GM19328 (cell line): Measurements from ENCODE around the gene FGF21.

Experiments used
- ATAC-seq: cut with Tn5 transposase; IDR thresholded peaks from one replicate; pipeline ENCODE4 v1.9.1; 2021; ENCODE audit warnings: mild to moderate bottlenecking, moderate library complexity; ENCODE audit not compliant: unreplicated experiment

Gene FGF21

GRCh38 chr19:48728911-48729664 is 26.2 kb upstream of the FGF21 start:
- ATAC-seq: no peak

- no peak for ATAC-seq
Measured at GRCh38 chr19:48731452-48731851, 23.9 kb upstream of the FGF21 start.

- ATAC-seq: no peak
Measured at GRCh38 chr19:48734625-48735024, 20.7 kb upstream of the FGF21 start.

- ATAC-seq: no peak
Measured at GRCh38 chr19:48735031-48735615, 20.2 kb upstream of the FGF21 start.

GRCh38 chr19:48737360-48737998 is 17.8 kb upstream of the FGF21 start:
- ATAC-seq: no peak

GRCh38 chr19:48738557-48739403 is 16.5 kb upstream of the FGF21 start:
- peak; percentile 81 for ATAC-seq

GRCh38 chr19:48739404-48740163 is 15.7 kb upstream of the FGF21 start:
- no peak for ATAC-seq

- ATAC-seq: no peak
Measured at GRCh38 chr19:48740164-48740972, 15.0 kb upstream of the FGF21 start, which contains the start of gene RASIP1. RASIP1 (minus strand) TSS chr19:48740610; CDS start chr19:48740282, 328 bp downstream.

- no peak for ATAC-seq
Measured at GRCh38 chr19:48741129-48741999, 14.0 kb upstream of the FGF21 start.

GRCh38 chr19:48742096-48742495 is 13.2 kb upstream of the FGF21 start:
- no peak for ATAC-seq

- ATAC-seq: no peak
Measured at GRCh38 chr19:48745208-48745995, 9.9 kb upstream of the FGF21 start.

GRCh38 chr19:48746110-48746509 is 9.2 kb upstream of the FGF21 start:
- ATAC-seq: no peak

GRCh38 chr19:48746738-48747575 is 8.4 kb upstream of the FGF21 start, which contains the start of gene IZUMO1:
IZUMO1 (minus strand) TSS chr19:48746909; CDS start chr19:48745859, 1,050 bp downstream.
- no peak for ATAC-seq

GRCh38 chr19:48749571-48750198 is 5.6 kb upstream of the FGF21 start:
- ATAC-seq: no peak

GRCh38 chr19:48750351-48750750 is 5.0 kb upstream of the FGF21 start:
- ATAC-seq: no peak

- ATAC-seq: no peak
Measured at GRCh38 chr19:48750771-48751504, 4.4 kb upstream of the FGF21 start.
